Esophagus squamous epithelium (tissue), 4 donors: ENCODE measurements around the gene CXCR6.

Source experiments
- CTCF ChIP-seq, 6 experiments: fragments of 450-650 bp in 4 of 6; fragments of 200-600 bp in 2 of 6; sonication (generic) in 2 of 6; IDR thresholded peaks; one replicate each; pipeline ENCODE4 v1.5.1; 2016 to 2019; ENCODE audit warnings: antibody characterized with exemption in 6 of 6, mild to moderate bottlenecking in 4 of 6, moderate library complexity in 4 of 6
- POLR2A ChIP-seq, 4 donors: fragments of 450-650 bp; IDR thresholded peaks; one replicate each; pipeline ENCODE4 v1.6.1; 2017; ENCODE audit warnings: antibody characterized with exemption in 4 of 4, mild to moderate bottlenecking in 4 of 4, moderate library complexity in 3 of 4

GRCh38 chr3:45951946-45952345 is 8.7 kb downstream of the CXCR6 start:
- TF ChIP-seq CTCF (IDR thresholded peaks at IDR 0.05) (no peak), POLR2A (IDR thresholded peaks at IDR 0.05) (no peak)
